Breast epithelium (tissue), 4 donors: ENCODE results near the gene PRR12. TPM values are rescaled to one million over a fixed set of nuclear protein-coding genes. Genes with fewer than 3 reads are reported as not detected.
"Not testable (repeated sequence)": the region's sequence is repeated elsewhere in the genome, so short reads cannot be mapped to it uniquely, and the experiment has no call there.

Experiments
- DNase-seq, 2 donors: peaks; one replicate each; pipeline ENCODE4 v3.0.0-alpha.2; 2019; ENCODE audit warnings: low spot score in 2 of 2
- H3K27ac ChIP-seq, 2 donors: fragments of 200-600 bp; sonication (generic) in 1 of 2; one replicate each; pipeline ENCODE4 v1.5.1; 2016 to 2019; ENCODE audit warnings: mild to moderate bottlenecking in 1 of 2
- H3K27me3 ChIP-seq, 2 donors: fragments of 200-600 bp; sonication (generic) in 1 of 2; one replicate each; pipeline versions ENCODE4 v1.5.1 to v1.6.0; 2017 to 2019; ENCODE audit warnings: control low read depth in 1 of 2, mild to moderate bottlenecking in 1 of 2
- H3K36me3 ChIP-seq: fragments of 200-600 bp; one replicate; pipeline ENCODE4 v1.5.1; 2019
- H3K4me1 ChIP-seq, 2 donors: fragments of 200-600 bp; sonication (generic); one replicate each; pipeline ENCODE4 v1.5.1; 2016 to 2019; ENCODE audit warnings: control low read depth in 1 of 2
- H3K4me3 ChIP-seq, 3 donors: fragments of 200-600 bp; sonication (generic); 1 replicate in 2 of 3; 2 replicates in 1 of 3; pipeline ENCODE4 v1.5.1; 2016 to 2019; ENCODE audit warnings: mild to moderate bottlenecking in 3 of 3, moderate library complexity in 2 of 3
- H3K9me3 ChIP-seq, 2 donors: fragments of 200-600 bp; sonication (generic) in 1 of 2; one replicate each; pipeline ENCODE4 v1.5.1; 2016 to 2019; ENCODE audit warnings: control low read depth in 1 of 2
- CTCF ChIP-seq, 3 donors: fragments of 450-650 bp; IDR thresholded peaks; one replicate each; pipeline ENCODE4 v1.5.1; 2016 to 2017; ENCODE audit warnings: antibody characterized with exemption in 3 of 3, mild to moderate bottlenecking in 3 of 3, moderate library complexity in 3 of 3
- POLR2A ChIP-seq: fragments of 450-650 bp; IDR thresholded peaks from one replicate; pipeline ENCODE4 v1.6.1; 2016; ENCODE audit warnings: antibody characterized with exemption, mild to moderate bottlenecking, moderate library complexity
- POLR2AphosphoS5 ChIP-seq, 3 donors: sonication (generic); formaldehyde crosslinking; IDR thresholded peaks; one replicate each; pipeline ENCODE4 v1.6.1; 2017; ENCODE audit warnings: antibody characterized with exemption in 3 of 3
- intact Hi-C: fragments of 100-400 bp; cut with DNase I; formaldehyde crosslinking; loops from one replicate; pipeline ENCODE4 v1.15.1; 2023; ENCODE audit warnings: low total_unique reads
- total RNA-seq, 3 donors: library from RNA; depleted of rRNA; stranded (reverse); fragments of >200 nt; gene quantifications; one replicate each; pipeline ENCODE4 v1.1.0, GENCODE V29; 2016

Gene PRR12
- total RNA-seq, 3 donors from 2014 or later = 6.2 to 8.8 (median 6.3) TPM

- TF ChIP-seq POLR2AphosphoS5 (IDR thresholded peaks at IDR 0.05) (no peak), POLR2A (no peak), CTCF (IDR thresholded peaks at IDR 0.05) (no peak)
- intact Hi-C loops = no loop called here
- no peaks in the 10 kb centered on the region for H3K27me3 ChIP-seq
- no peak overlapping the region for H3K4me3 ChIP-seq
- H3K36me3 ChIP-seq = no peaks in the 10 kb centered on the region
- no peaks in the 10 kb centered on the region for H3K9me3 ChIP-seq
- no peak overlapping the region for H3K27ac ChIP-seq
- H3K4me1 ChIP-seq = no peaks in the 10 kb centered on the region
- DNase-seq = no peak
These were observed 41.6 kb downstream of the PRR12 start for GRCh38 chr19:49632576-49632975.

- H3K4me1 ChIP-seq, intact Hi-C loops, DNase-seq, H3K36me3 ChIP-seq, H3K9me3 ChIP-seq, H3K27me3 ChIP-seq, H3K27ac ChIP-seq, H3K4me3 ChIP-seq: not testable (repeated sequence)
These were observed 42.3 kb downstream of the PRR12 start for GRCh38 chr19:49633273-49633672.

GRCh38 chr19:49635530-49636232 is 44.7 kb downstream of the PRR12 start:
- Histone ChIP-seq H3K27ac (peak overlapping the region in 1 of 2 donors; percentile 50), H3K4me3 (no peak overlapping the region), H3K36me3 (no peaks in the 10 kb centered on the region), H3K27me3 (no peaks in the 10 kb centered on the region), H3K4me1 (peaks cover 5 to 9% of the 10 kb centered on the region in 2 donors), H3K9me3 (no peaks in the 10 kb centered on the region)
- no peak for DNase-seq
- intact Hi-C loops = no loop called here
- TF ChIP-seq POLR2A (no peak), CTCF (IDR thresholded peaks at IDR 0.05) (no peak), POLR2AphosphoS5 (IDR thresholded peaks at IDR 0.05) (no peak)

GRCh38 chr19:49636233-49636932 is 45.4 kb downstream of the PRR12 start:
- Histone ChIP-seq H3K27ac (peak overlapping the region in 1 of 2 donors; percentile 50), H3K36me3 (no peaks in the 10 kb centered on the region), H3K27me3 (no peaks in the 10 kb centered on the region), H3K9me3 (no peaks in the 10 kb centered on the region), H3K4me1 (peaks cover 5 to 9% of the 10 kb centered on the region in 2 donors), H3K4me3 (no peak overlapping the region)
- TF ChIP-seq POLR2A (no peak), CTCF (IDR thresholded peaks at IDR 0.05) (no peak), POLR2AphosphoS5 (IDR thresholded peaks at IDR 0.05) (no peak)
- DNase-seq = no peak
- intact Hi-C loops = no loop called here

- peak; percentile 55 to 73 for DNase-seq
- Histone ChIP-seq H3K4me1 (peaks cover 5 to 9% of the 10 kb centered on the region in 2 donors), H3K4me3 (peak overlapping the region; percentile 97 to 99 (median 98)), H3K27ac (peak overlapping the region; percentile 70 to 100), H3K27me3 (no peaks in the 10 kb centered on the region), H3K9me3 (no peaks in the 10 kb centered on the region), H3K36me3 (no peaks in the 10 kb centered on the region)
- intact Hi-C loops = no loop called here
- no peak for TF ChIP-seq POLR2A
- no peak for TF ChIP-seq POLR2AphosphoS5 (IDR thresholded peaks at IDR 0.05)
- TF ChIP-seq CTCF (IDR thresholded peaks at IDR 0.05) = no peak
These were observed 47.1 kb downstream of the PRR12 start for GRCh38 chr19:49637821-49638738.
